Vagina (tissue), 2 donors: Measurements from ENCODE around the gene ZRANB3. TPM values are rescaled to one million over a fixed set of nuclear protein-coding genes. Genes with fewer than 3 reads are reported as not detected.

Source experiments
- DNase-seq, 2 donors: peaks; one replicate each; pipeline ENCODE4 v3.0.0-alpha.2; 2017; ENCODE audit errors: extremely low spot score in 2 of 2
- H3K27ac ChIP-seq: fragments of 200-600 bp; sonication (generic); one replicate; pipeline ENCODE4 v1.5.1; 2019
- H3K27me3 ChIP-seq: fragments of 200-600 bp; sonication (generic); one replicate; pipeline ENCODE4 v1.5.1; 2019
- H3K36me3 ChIP-seq, 2 donors: fragments of 200-600 bp; sonication (generic); one replicate each; pipeline ENCODE4 v1.5.1; 2017 to 2019
- H3K4me1 ChIP-seq: fragments of 200-600 bp; sonication (generic); one replicate; pipeline ENCODE4 v1.5.1; 2019
- H3K4me3 ChIP-seq, 2 donors: fragments of 200-600 bp; sonication (generic); 1 replicate in 1 of 2; 2 replicates in 1 of 2; pipeline ENCODE4 v1.5.1; 2016 to 2019
- H3K9me3 ChIP-seq: fragments of 200-600 bp; sonication (generic); one replicate; pipeline ENCODE4 v1.5.1; 2019
- POLR2A ChIP-seq, 2 donors: fragments of 450-650 bp; IDR thresholded peaks; one replicate each; pipeline ENCODE4 v1.6.1; 2017; ENCODE audit warnings: antibody characterized with exemption in 2 of 2, mild to moderate bottlenecking in 2 of 2, moderate library complexity in 2 of 2
- POLR2AphosphoS5 ChIP-seq, 2 donors: sonication (generic); formaldehyde crosslinking; IDR thresholded peaks; one replicate each; pipeline ENCODE4 v1.9.0; 2017; ENCODE audit warnings: antibody characterized with exemption in 2 of 2, mild to moderate bottlenecking in 2 of 2, low read depth in 1 of 2; ENCODE audit not compliant: insufficient read depth in 1 of 2
- intact Hi-C: fragments of 100-400 bp; cut with DNase I; formaldehyde crosslinking; loops from one replicate; pipeline ENCODE4 v1.15.1; 2023
- total RNA-seq: library from RNA; depleted of rRNA; stranded (reverse); fragments of >200 nt; gene quantifications from one replicate; pipeline ENCODE4 v1.2.3, GENCODE V29; 2016
- TF ChIP-seq, protein P1 (sequence below), 3 experiments: fragments of 450-650 bp in 2 of 3; fragments of 200-600 bp in 1 of 3; sonication (generic) in 1 of 3; IDR thresholded peaks; one replicate each; pipeline ENCODE4 v1.5.1; 2017 to 2019; ENCODE audit warnings: antibody characterized with exemption in 3 of 3, mild to moderate bottlenecking in 2 of 3, moderate library complexity in 2 of 3

ZRANB3 gene
- total RNA-seq, 1 donor from 2014 or later, result 1.5 TPM

DNA sequence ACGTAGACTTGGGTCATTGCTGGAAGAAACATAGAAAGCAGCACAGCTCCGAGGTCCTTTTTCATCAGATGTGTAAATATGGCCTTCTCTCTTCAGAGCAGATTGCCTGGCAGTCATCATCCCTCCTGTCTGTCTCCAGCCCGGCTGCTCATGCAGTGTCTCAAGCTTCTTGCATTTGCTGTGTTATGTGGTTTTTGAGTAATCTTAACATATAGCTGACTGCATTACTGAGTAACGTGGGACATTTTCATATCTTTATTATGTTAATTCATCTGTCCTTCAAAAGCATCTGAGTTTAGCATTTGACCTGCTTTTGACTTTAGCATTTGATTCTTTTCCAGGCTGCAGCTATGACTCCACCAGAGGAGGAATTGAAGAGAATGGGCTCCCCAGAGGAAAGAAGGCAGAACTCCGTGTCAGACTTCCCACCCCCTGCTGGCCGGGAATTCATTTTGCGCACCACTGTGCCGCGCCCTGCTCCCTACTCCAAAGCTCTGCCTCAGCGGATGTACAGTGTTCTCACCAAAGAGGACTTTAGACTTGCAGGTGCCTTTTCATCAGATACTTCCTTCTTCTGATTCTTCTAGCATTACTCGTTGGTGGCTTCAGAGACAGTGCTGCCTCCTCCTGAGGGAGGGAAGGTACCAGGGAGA is 362.7 kb downstream of the ZRANB3 start:
- H3K4me1 ChIP-seq, result no peaks in the 10 kb centered on the region
- H3K4me3 ChIP-seq, result no peak overlapping the region
- no peak overlapping the region for H3K27ac ChIP-seq
- H3K27me3 ChIP-seq, result no peaks in the 10 kb centered on the region
- no peaks in the 10 kb centered on the region for H3K9me3 ChIP-seq
- peaks cover 0 to 61% of the 10 kb centered on the region in 2 donors for H3K36me3 ChIP-seq
- TF ChIP-seq, protein P1, sequence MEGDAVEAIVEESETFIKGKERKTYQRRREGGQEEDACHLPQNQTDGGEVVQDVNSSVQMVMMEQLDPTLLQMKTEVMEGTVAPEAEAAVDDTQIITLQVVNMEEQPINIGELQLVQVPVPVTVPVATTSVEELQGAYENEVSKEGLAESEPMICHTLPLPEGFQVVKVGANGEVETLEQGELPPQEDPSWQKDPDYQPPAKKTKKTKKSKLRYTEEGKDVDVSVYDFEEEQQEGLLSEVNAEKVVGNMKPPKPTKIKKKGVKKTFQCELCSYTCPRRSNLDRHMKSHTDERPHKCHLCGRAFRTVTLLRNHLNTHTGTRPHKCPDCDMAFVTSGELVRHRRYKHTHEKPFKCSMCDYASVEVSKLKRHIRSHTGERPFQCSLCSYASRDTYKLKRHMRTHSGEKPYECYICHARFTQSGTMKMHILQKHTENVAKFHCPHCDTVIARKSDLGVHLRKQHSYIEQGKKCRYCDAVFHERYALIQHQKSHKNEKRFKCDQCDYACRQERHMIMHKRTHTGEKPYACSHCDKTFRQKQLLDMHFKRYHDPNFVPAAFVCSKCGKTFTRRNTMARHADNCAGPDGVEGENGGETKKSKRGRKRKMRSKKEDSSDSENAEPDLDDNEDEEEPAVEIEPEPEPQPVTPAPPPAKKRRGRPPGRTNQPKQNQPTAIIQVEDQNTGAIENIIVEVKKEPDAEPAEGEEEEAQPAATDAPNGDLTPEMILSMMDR (IDR thresholded peaks at IDR 0.05), result no peak
- TF ChIP-seq POLR2AphosphoS5 (IDR thresholded peaks at IDR 0.05; ENCODE audit: insufficient read depth in 1 of 2, low read depth in 1 of 2), result no peak
- no peak for TF ChIP-seq POLR2A (IDR thresholded peaks at IDR 0.05)
- no peak for DNase-seq
- intact Hi-C loops, result no loop called here

DNA sequence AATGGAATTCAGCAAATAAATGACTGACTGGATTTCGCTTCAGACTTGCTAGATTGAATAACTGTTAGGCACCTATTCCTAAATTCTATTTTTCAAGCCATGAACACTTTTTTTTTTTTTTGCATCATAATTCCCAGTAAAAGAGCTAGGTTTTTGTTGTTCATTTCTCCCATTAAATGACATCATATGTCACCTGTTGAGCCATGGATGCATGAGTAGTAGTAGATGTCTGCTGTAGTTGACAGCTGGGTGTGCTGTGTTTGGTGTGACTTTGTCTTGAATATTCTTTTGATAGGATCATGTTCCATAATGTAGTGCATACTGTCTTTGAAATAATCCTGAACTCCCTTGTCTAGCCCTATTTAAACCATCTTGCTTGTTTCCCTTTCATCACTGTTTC is 363.7 kb downstream of the ZRANB3 start:
- Histone ChIP-seq H3K27ac (no peak overlapping the region), H3K4me3 (no peak overlapping the region), H3K9me3 (no peaks in the 10 kb centered on the region), H3K4me1 (no peaks in the 10 kb centered on the region), H3K27me3 (no peaks in the 10 kb centered on the region), H3K36me3 (peaks cover 0 to 71% of the 10 kb centered on the region in 2 donors)
- DNase-seq, result no peak
- TF ChIP-seq, protein P1 (IDR thresholded peaks at IDR 0.05), result no peak
- no peak for TF ChIP-seq POLR2AphosphoS5 (IDR thresholded peaks at IDR 0.05; ENCODE audit: insufficient read depth in 1 of 2, low read depth in 1 of 2)
- no peak for TF ChIP-seq POLR2A (IDR thresholded peaks at IDR 0.05)
- intact Hi-C loops, result no loop called here

DNA sequence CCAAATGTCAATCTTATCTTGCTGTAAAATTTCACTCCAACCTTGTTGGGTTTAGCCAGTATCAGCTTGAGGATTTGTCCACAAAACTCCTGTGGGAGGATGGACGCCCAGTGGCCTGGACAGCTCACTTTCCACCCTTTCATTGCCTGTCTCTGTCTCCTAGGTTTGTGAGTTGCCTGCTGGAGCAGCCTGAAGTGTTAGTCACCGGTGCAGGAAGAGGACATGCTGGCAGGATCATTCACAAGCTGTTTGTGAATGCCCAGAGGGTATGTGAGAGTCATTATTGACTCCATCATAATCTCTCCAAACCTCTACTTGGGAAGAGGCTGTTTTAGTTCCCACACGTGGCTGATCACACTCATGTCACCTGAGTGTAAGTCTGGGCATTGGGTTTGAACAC is 366.6 kb downstream of the ZRANB3 start:
- intact Hi-C loops, result no loop called here

DNA sequence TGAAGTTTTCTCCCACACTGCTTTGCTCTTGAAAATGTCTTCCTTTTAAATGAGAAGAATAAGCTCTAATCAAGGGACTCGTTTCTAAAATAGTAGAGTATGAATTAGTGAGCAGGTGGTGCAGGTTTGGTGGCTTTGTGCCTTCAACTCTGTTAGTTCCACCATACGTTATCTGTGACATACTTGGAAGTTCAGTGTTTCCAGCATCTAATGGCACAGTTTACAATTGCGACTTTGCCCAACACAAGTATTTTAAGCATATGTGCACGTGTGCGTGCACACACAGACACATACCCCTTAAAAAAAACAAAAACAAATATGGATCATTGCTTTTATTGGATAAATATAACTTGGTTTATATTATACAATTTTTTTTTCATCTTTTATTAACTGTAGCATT is 367.1 kb downstream of the ZRANB3 start:
- no peak for DNase-seq
- Histone ChIP-seq H3K27me3 (no peaks in the 10 kb centered on the region), H3K4me3 (no peak overlapping the region), H3K27ac (no peak overlapping the region), H3K4me1 (no peaks in the 10 kb centered on the region), H3K9me3 (no peaks in the 10 kb centered on the region), H3K36me3 (peaks cover 0 to 61% of the 10 kb centered on the region in 2 donors)
- intact Hi-C loops, result no loop called here
- TF ChIP-seq POLR2AphosphoS5 (IDR thresholded peaks at IDR 0.05; ENCODE audit: insufficient read depth in 1 of 2, low read depth in 1 of 2) (no peak), POLR2A (IDR thresholded peaks at IDR 0.05) (no peak)
- TF ChIP-seq, protein P1 (IDR thresholded peaks at IDR 0.05), result no peak

More for the DNA sequence above, 366.6 kb downstream of the ZRANB3 start:
- peaks cover 0 to 59% of the 10 kb centered on the region in 2 donors for H3K36me3 ChIP-seq
- no peaks in the 10 kb centered on the region for H3K9me3 ChIP-seq
- TF ChIP-seq POLR2AphosphoS5 (IDR thresholded peaks at IDR 0.05; ENCODE audit: insufficient read depth in 1 of 2, low read depth in 1 of 2) (no peak), POLR2A (IDR thresholded peaks at IDR 0.05) (no peak)
- TF ChIP-seq, protein P1 (IDR thresholded peaks at IDR 0.05), result no peak
- no peaks in the 10 kb centered on the region for H3K27me3 ChIP-seq
- no peak for DNase-seq
- H3K4me3 ChIP-seq, result no peak overlapping the region
- no peaks in the 10 kb centered on the region for H3K4me1 ChIP-seq
- no peak overlapping the region for H3K27ac ChIP-seq

DNA sequence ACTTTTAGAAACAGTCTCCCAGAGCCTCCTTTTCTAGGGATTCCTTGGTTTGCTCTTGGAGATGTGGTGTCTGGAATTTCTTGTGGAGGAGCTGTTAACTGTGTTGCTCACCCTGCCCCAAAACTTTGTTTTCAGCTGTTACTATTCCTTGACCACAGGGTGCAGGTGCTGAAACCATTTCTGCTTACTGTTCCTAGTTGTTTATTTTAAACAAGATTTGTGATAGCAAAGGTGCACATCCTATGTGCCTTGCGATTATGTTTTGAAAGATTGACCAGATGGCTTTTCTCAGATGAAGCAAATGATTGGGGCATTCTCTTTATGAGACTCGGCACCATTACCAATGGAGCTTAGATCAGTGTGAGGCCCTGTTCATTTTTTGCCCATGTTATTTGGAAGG is 367.7 kb downstream of the ZRANB3 start:
- no peaks in the 10 kb centered on the region for H3K9me3 ChIP-seq
- TF ChIP-seq POLR2A (IDR thresholded peaks at IDR 0.05), result no peak
- TF ChIP-seq, protein P1 (IDR thresholded peaks at IDR 0.05), result no peak
- no peak for TF ChIP-seq POLR2AphosphoS5 (IDR thresholded peaks at IDR 0.05; ENCODE audit: insufficient read depth in 1 of 2, low read depth in 1 of 2)
- H3K4me3 ChIP-seq, result no peak overlapping the region
- H3K27me3 ChIP-seq, result no peaks in the 10 kb centered on the region
- no peak for DNase-seq
- H3K36me3 ChIP-seq, result peaks cover 0 to 60% of the 10 kb centered on the region in 2 donors
- H3K4me1 ChIP-seq, result no peaks in the 10 kb centered on the region
- no peak overlapping the region for H3K27ac ChIP-seq
- intact Hi-C loops, result no loop called here
